HCT116 (cell line): Measurements from ENCODE around the gene MUC6. TPM values are rescaled to one million over a fixed set of nuclear protein-coding genes. Genes with fewer than 3 reads are reported as not detected.
A peak's percentile ranks its signal among the peaks of the same experiment; 100 is the strongest.

Experiments used
- ATAC-seq: fragments of 200-7000 bp; cut with Tn5 transposase; 2 replicates; pipeline ENCODE4 v1.9.1; 2020; ENCODE audit warnings: mild to moderate bottlenecking, moderate library complexity
- BruUV-seq: library from RNA; stranded (reverse); fragments of 400-500 nt; replicated peaks from 2 replicates; lab custom pipeline; 2021; lab: Mats Ljungman, UMichigan
- CTCF ChIA-PET: fragments of 300-600 bp; sonication (Branson Sonifier 250); formaldehyde crosslinking; loops from one replicate; lab custom pipeline; 2021; ENCODE audit warnings: antibody characterized with exemption; lab: Charles Lee
- POLR2A ChIA-PET: fragments of 300-600, 350-600 bp; sonication (Branson Sonifier 250); formaldehyde crosslinking; loops from one replicate; lab custom pipeline; 2021; ENCODE audit warnings: antibody characterized with exemption; lab: Charles Lee
- RAD21 ChIA-PET, 2 experiments: fragments of 300-600 bp; sonication (Branson Sonifier 250); formaldehyde crosslinking; loops; one replicate each; lab custom pipeline; 2023; ENCODE audit warnings: low total read pairs in 2 of 2; ENCODE audit not compliant: uncharacterized antibody in 2 of 2, unreplicated experiment in 2 of 2, low non-redundant PET in 1 of 2; lab: Charles Lee
- DNase-seq: peaks from one replicate; pipeline ENCODE4 v3.0.0-alpha.2; 2010; ENCODE audit warnings: low read depth, low spot score
- H2AFZ ChIP-seq: fragments of 200-600 bp; shearing (Covaris generic), sonication (generic); 2 replicates; pipeline ENCODE4 v1.6.1; 2017; ENCODE audit warnings: low read depth, mixed run types, mixed read lengths, antibody characterized with exemption, low read length; ENCODE audit not compliant: poor library complexity, severe bottlenecking
- H3K27ac ChIP-seq: 2 replicates; pipeline ENCODE4 v1.5.1; 2012; ENCODE audit warnings: low read depth, low read length
- H3K27me3 ChIP-seq: fragments of 200-600 bp; sonication (generic); 2 replicates; pipeline ENCODE4 v1.6.1; 2016; ENCODE audit warnings: mixed run types, low read length, mixed read lengths; ENCODE audit not compliant: insufficient read depth
- H3K36me3 ChIP-seq, 2 experiments: fragments of 200-500 bp in 1 of 2; fragments of 200-600 bp in 1 of 2; sonication (Bioruptor generic) in 1 of 2; sonication (generic) in 1 of 2; 2 replicates each; pipeline versions ENCODE4 v1.5.1 to v1.6.1; 2014 to 2016; ENCODE audit warnings: low read length in 2 of 2, inconsistent platforms in 1 of 2, mixed read lengths in 1 of 2, mixed run types in 1 of 2; ENCODE audit not compliant: insufficient read depth in 2 of 2, control insufficient read depth in 1 of 2
- H3K4me1 ChIP-seq, 2 experiments: fragments of 200-600 bp in 1 of 2; sonication (generic) in 1 of 2; 2 replicates each; pipeline versions ENCODE4 v1.5.1 to v1.6.1; 2012 to 2017; ENCODE audit warnings: low read length in 2 of 2, inconsistent platforms in 1 of 2, mild to moderate bottlenecking in 1 of 2, mixed read lengths in 1 of 2, mixed run types in 1 of 2, moderate library complexity in 1 of 2; ENCODE audit not compliant: insufficient read depth in 2 of 2, control insufficient read depth in 1 of 2
- H3K4me2 ChIP-seq: fragments of 200-600 bp; sonication (generic); 2 replicates; pipeline ENCODE4 v1.6.1; 2017; ENCODE audit warnings: mixed run types, low read length, mixed read lengths
- H3K4me3 ChIP-seq, 2 experiments: fragments of 200-600 bp in 1 of 2; sonication (generic) in 1 of 2; replicated peaks in 1 of 2; 2 replicates each; pipeline ENCODE4 v1.5.1; 2011 to 2016; ENCODE audit warnings: low read length in 2 of 2, control low read depth in 1 of 2, low read depth in 1 of 2, mild to moderate bottlenecking in 1 of 2, mixed read lengths in 1 of 2, mixed run types in 1 of 2
- H3K79me2 ChIP-seq: fragments of 200-600 bp; sonication (generic); 2 replicates; pipeline ENCODE4 v1.6.1; 2017; ENCODE audit warnings: mild to moderate bottlenecking, mixed run types, low read length, moderate library complexity, mixed read lengths; ENCODE audit not compliant: insufficient read depth
- H3K9ac ChIP-seq: fragments of 200-600 bp; sonication (generic); 2 replicates; pipeline ENCODE4 v1.6.1; 2016; ENCODE audit warnings: low read length, mixed read lengths
- H3K9me2 ChIP-seq: fragments of 200-600 bp; sonication (generic), shearing (Covaris generic); 2 replicates; pipeline ENCODE4 v1.6.1; 2017; ENCODE audit warnings: mixed run types, mild to moderate bottlenecking, moderate library complexity; ENCODE audit not compliant: insufficient read depth
- H3K9me3 ChIP-seq, 2 experiments: fragments of 200-500 bp in 1 of 2; fragments of 200-600 bp in 1 of 2; sonication (Bioruptor generic) in 1 of 2; sonication (generic) in 1 of 2; 2 replicates each; pipeline ENCODE4 v1.6.1; 2014 to 2017; ENCODE audit warnings: low read length in 2 of 2, mixed read lengths in 2 of 2, inconsistent platforms in 1 of 2, low read depth in 1 of 2, mild to moderate bottlenecking in 1 of 2, mixed run types in 1 of 2, moderate library complexity in 1 of 2; ENCODE audit not compliant: control insufficient read depth in 1 of 2, insufficient read depth in 1 of 2
- H4K20me1 ChIP-seq: fragments of 200-600 bp; sonication (generic), shearing (Covaris generic); 2 replicates; pipeline ENCODE4 v1.6.1; 2017; ENCODE audit warnings: mixed run types, mild to moderate bottlenecking, moderate library complexity; ENCODE audit not compliant: insufficient read depth
- ATF3 ChIP-seq: IDR thresholded peaks from 2 replicates; pipeline ENCODE4 v1.6.1; 2012
- CEBPB ChIP-seq: IDR thresholded peaks from 2 replicates; pipeline ENCODE4 v1.6.1; 2012; ENCODE audit warnings: low read depth
- EGR1 ChIP-seq: IDR thresholded peaks from 2 replicates; pipeline ENCODE4 v1.6.1; 2012; ENCODE audit warnings: low read depth
- ELF1 ChIP-seq: IDR thresholded peaks from 2 replicates; pipeline ENCODE4 v1.6.1; 2012; ENCODE audit warnings: low read depth, borderline replicate concordance
- EZH2 ChIP-seq: fragments of 200-600 bp; sonication (generic); IDR thresholded peaks from 2 replicates; pipeline ENCODE4 v1.6.1; 2017; ENCODE audit warnings: antibody characterized with exemption, mixed run types
- EZH2phosphoT487 ChIP-seq: fragments of 200-600 bp; IDR thresholded peaks from 2 replicates; pipeline ENCODE4 v1.6.1; 2018; ENCODE audit warnings: antibody characterized with exemption, borderline replicate concordance
- FOSL1 ChIP-seq: IDR thresholded peaks from 2 replicates; pipeline ENCODE4 v1.6.1; 2012; ENCODE audit warnings: low read depth
- JUND ChIP-seq: IDR thresholded peaks from 2 replicates; pipeline ENCODE4 v1.6.1; 2012
- MAX ChIP-seq: IDR thresholded peaks from 2 replicates; pipeline ENCODE4 v1.6.1; 2012
- POLR2A ChIP-seq: IDR thresholded peaks from 2 replicates; pipeline ENCODE4 v1.7.0; 2011; ENCODE audit warnings: borderline replicate concordance; ENCODE audit not compliant: insufficient read depth, insufficient read length; ENCODE audit errors: extremely low read depth
- POLR2AphosphoS5 ChIP-seq: IDR thresholded peaks from 2 replicates; pipeline ENCODE4 v1.6.1; 2011; ENCODE audit warnings: mild to moderate bottlenecking, low read depth, low read length, moderate library complexity
- RAD21 ChIP-seq: IDR thresholded peaks from 2 replicates; pipeline ENCODE4 v1.6.1; 2012; ENCODE audit warnings: low read depth, mild to moderate bottlenecking
- REST ChIP-seq: IDR thresholded peaks from 2 replicates; pipeline ENCODE4 v1.6.1; 2012; ENCODE audit warnings: low read depth
- SIN3A ChIP-seq: IDR thresholded peaks from 2 replicates; pipeline ENCODE4 v1.6.1; 2012; ENCODE audit warnings: low read depth
- SRF ChIP-seq: IDR thresholded peaks from 2 replicates; pipeline ENCODE4 v1.6.1; 2012; ENCODE audit warnings: low read depth
- TCF7L2 ChIP-seq: IDR thresholded peaks from 2 replicates; pipeline ENCODE4 v1.7.0; 2011; ENCODE audit warnings: borderline replicate concordance, inconsistent platforms; ENCODE audit not compliant: insufficient read depth, insufficient read length; ENCODE audit errors: extremely low read depth
- ZNF274 ChIP-seq: fragments of 200-500 bp; sonication (Bioruptor generic); IDR thresholded peaks from 2 replicates; pipeline ENCODE4 v1.6.1; 2014; ENCODE audit warnings: mild to moderate bottlenecking, low read depth, low read length, inconsistent platforms
- intact Hi-C: fragments of 100-400 bp; cut with micrococcal nuclease; formaldehyde crosslinking; loops from 2 replicates; pipeline ENCODE4 v1.10.0; 2022
- total RNA-seq: library from RNA; stranded (reverse); gene quantifications from one replicate; pipeline ENCODE4 v1.2.1, GENCODE V29; 2021; ENCODE audit not compliant: unreplicated experiment

Gene MUC6
- total RNA-seq, 1 experiment from 2014 or later = 0.02 TPM

- TF ChIP-seq EZH2 = no peak
- no peak for TF ChIP-seq MAX
- no peak for TF ChIP-seq EZH2phosphoT487
- TF ChIP-seq SRF = no peak
- no peak for TF ChIP-seq JUND
- TF ChIP-seq FOSL1 = no peak
- TF ChIP-seq POLR2A = no peak
- no peak for TF ChIP-seq ELF1
- TF ChIP-seq POLR2AphosphoS5 = no peak
- TF ChIP-seq CEBPB = no peak
- Histone ChIP-seq H3K36me3 (no peaks in the 10 kb centered on the region), H2AFZ (no peak overlapping the region), H3K9me2 (no peaks in the 10 kb centered on the region), H3K4me2 (no peak overlapping the region), H3K4me1 (peaks cover 3 to 15% of the 10 kb centered on the region in 2 experiments; a peak in 3 of 4 replicates), H3K27me3 (no peaks in the 10 kb centered on the region), H3K9ac (no peak overlapping the region), H3K9me3 (no peaks in the 10 kb centered on the region), H3K27ac (no peak overlapping the region), H3K79me2 (no peaks in the 10 kb centered on the region), H4K20me1 (no peaks in the 10 kb centered on the region), H3K4me3 (no peak overlapping the region)
- ChIA-PET POLR2A (no interaction called here), RAD21 (no interaction called here), CTCF (no interaction called here)
- intact Hi-C loops = no loop called here
- BruUV-seq = no TSS peak
- DNase-seq (no peak), ATAC-seq (no peak)
These were observed 12.5 kb upstream of the MUC6 start for GRCh38 chr11:1049071-1049405.

- CTCF ChIA-PET = no interaction called here
- no peaks in the 10 kb centered on the region for H3K9me3 ChIP-seq
- RAD21 ChIA-PET = no interaction called here
- no peak overlapping the region for H3K4me3 ChIP-seq
- intact Hi-C loops = no loop called here
- H3K9ac ChIP-seq = no peak overlapping the region
- no peak for ATAC-seq
- no peak overlapping the region for H3K4me2 ChIP-seq
- POLR2A ChIA-PET = no interaction called here
- no peak overlapping the region for H2AFZ ChIP-seq
- H3K9me2 ChIP-seq = no peaks in the 10 kb centered on the region
- no peaks in the 10 kb centered on the region for H4K20me1 ChIP-seq
- no peaks in the 10 kb centered on the region for H3K79me2 ChIP-seq
- BruUV-seq = no TSS peak
- no peaks in the 10 kb centered on the region for H3K27me3 ChIP-seq
- no peak overlapping the region for H3K27ac ChIP-seq
- H3K36me3 ChIP-seq = no peaks in the 10 kb centered on the region
- H3K4me1 ChIP-seq = peaks cover 3 to 15% of the 10 kb centered on the region in 2 experiments; a peak in 3 of 4 replicates
- DNase-seq = no peak
- TF ChIP-seq TCF7L2 (no peak), MAX (no peak), CEBPB (no peak), EZH2 (no peak), REST (no peak), JUND (no peak), SIN3A (no peak), RAD21 (peak; percentile 39; the same call in 1 of the 2 replicates), EGR1 (no peak), ZNF274 (no peak), ELF1 (no peak), POLR2AphosphoS5 (no peak), SRF (no peak), ATF3 (no peak)
These were observed 12.0 kb upstream of the MUC6 start for GRCh38 chr11:1048375-1049070.
